ENCODE measurements around the gene TPT1. TPM values are rescaled to one million over a fixed set of nuclear protein-coding genes. Genes with fewer than 3 reads are reported as not detected.

TPT1 gene
- total RNA-seq, 4 donors from 2014 or later, result 4,074 to 4,420 (median 4,249) TPM

DNA sequence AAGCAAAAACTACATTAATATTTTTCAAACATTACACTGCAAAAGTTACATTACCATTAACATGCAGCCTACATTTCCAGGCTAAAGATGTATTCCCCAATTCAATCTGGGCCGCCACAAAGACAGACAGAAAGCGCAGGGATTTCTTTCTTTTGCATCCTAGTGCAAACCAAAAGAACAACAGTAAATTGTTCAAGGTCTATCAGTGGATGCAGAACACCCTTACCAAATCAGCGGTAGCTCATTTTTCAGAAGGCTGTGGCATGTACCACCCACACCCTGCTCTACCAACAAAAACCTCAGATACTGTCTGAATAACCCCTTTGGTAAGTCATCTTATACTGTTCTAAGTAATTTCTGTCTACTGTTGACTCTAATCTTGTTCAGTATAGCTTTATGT is 3.6 kb downstream of the TPT1 start:
- TF ChIP-seq, protein P1, sequence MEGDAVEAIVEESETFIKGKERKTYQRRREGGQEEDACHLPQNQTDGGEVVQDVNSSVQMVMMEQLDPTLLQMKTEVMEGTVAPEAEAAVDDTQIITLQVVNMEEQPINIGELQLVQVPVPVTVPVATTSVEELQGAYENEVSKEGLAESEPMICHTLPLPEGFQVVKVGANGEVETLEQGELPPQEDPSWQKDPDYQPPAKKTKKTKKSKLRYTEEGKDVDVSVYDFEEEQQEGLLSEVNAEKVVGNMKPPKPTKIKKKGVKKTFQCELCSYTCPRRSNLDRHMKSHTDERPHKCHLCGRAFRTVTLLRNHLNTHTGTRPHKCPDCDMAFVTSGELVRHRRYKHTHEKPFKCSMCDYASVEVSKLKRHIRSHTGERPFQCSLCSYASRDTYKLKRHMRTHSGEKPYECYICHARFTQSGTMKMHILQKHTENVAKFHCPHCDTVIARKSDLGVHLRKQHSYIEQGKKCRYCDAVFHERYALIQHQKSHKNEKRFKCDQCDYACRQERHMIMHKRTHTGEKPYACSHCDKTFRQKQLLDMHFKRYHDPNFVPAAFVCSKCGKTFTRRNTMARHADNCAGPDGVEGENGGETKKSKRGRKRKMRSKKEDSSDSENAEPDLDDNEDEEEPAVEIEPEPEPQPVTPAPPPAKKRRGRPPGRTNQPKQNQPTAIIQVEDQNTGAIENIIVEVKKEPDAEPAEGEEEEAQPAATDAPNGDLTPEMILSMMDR (IDR thresholded peaks at IDR 0.05; ENCODE audit: low read depth), result no peak

DNA sequence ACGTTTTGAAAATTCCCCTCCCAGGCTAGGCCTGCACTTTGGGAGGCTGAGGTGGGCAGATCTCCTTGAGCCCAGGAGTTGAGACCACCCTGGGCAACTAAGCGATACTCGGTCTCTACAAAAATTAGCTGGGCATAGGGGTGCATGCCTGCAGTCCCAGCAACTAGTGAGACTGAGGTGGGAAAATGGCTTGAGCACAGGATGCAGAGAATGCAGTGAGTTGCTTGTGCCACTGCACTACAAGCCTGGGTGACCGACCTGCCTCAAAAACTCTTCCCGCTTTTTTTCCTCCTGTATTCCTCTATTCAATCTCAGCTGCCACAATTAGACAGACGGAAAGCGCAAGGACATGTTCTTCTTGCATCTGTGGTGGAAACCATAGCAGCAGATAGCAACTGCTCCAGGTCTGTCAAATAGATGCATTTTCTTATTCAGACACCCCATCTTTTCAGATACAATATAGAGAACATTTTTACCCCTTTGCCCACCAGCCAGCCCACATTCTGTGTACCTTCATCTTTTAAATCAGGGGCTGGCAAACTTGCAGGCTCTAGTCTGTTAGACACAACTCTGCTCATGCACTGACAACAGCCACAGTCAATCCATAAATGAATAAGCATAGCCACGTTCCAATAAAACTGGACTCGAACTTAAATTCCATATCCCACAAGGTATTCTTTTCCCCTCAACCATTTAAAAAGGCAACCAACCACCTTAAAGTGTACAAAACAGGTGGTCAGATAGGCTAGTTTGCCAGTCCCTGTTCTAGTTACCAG is 4.8 kb downstream of the TPT1 start:
- TF ChIP-seq, protein P1 (IDR thresholded peaks at IDR 0.05; ENCODE audit: low read depth), result no peak

DNA sequence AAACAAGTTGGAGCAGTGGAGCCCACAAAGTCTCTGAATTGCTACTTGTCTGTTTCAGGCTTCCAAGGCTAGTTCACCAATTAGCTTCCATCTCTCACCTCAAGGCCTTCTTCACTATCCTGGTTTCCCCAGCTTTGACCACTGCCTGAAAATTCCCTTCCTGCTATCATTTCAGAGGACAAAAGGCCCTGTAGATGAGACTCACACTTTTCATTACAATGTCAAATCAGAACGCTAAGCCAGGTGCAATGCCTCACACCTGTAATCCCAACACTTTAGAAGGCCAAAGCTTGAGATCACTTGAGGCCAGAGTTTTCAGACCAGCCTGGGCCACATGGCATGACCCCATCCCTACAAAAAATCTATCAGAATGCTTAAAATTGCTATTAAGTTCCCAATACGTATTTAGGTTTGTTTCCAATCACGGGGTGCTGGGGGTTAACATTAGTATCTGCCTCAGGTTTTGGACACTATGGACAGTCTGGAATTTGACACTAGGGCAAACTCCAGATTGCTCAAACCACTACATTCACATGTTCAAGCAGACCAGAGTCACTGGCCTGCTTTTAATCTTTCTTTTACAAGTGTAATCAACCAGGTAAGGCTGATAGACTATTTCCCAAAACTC is 5.5 kb downstream of the TPT1 start:
- TF ChIP-seq, protein P1 (IDR thresholded peaks at IDR 0.05; ENCODE audit: low read depth), result no peak

DNA sequence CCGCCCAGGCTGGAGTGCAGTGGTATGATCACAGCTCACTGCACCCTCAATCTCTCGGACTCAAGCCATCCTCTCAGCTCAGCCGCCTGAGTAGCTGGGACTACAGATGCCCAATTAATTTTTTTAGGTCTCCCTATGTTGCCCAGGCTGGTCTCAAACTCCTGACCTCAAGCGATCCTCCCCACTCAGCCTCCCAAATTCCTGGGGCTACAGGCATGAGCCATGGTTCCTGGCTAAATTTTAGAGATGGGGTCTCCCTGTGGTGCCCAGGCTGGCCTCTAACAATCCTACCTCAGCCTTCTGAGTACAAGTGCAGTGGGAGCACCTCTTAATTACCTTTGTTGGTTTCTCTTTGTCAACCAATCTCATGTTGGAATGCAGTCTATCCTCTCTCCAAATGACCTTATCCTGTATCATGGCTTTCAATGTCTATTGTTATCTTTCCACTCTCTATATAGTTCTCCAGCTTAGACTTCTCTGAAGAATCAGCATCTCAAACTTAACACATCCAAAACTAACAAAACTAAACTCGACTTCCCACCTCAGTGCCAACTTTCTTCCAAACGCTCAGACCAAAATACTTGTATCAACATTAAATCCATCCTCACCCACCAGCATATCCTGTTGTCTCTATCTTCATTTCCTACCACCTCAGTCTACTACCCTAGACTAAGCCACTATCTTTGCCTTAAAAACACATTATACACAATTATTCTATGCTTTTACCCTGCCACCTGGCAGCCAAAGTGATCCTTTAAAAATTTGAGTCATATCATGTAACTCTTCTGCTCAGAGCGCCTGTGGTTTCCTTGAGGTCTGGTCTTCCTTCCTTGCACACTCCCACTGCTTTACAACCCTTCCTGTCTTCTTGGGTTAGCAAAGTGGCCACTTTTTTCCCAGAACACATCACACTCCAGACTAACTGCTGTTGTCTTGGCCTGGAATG is 6.7 kb downstream of the TPT1 start:
- TF ChIP-seq, protein P1 (IDR thresholded peaks at IDR 0.05; ENCODE audit: low read depth), result no peak

DNA sequence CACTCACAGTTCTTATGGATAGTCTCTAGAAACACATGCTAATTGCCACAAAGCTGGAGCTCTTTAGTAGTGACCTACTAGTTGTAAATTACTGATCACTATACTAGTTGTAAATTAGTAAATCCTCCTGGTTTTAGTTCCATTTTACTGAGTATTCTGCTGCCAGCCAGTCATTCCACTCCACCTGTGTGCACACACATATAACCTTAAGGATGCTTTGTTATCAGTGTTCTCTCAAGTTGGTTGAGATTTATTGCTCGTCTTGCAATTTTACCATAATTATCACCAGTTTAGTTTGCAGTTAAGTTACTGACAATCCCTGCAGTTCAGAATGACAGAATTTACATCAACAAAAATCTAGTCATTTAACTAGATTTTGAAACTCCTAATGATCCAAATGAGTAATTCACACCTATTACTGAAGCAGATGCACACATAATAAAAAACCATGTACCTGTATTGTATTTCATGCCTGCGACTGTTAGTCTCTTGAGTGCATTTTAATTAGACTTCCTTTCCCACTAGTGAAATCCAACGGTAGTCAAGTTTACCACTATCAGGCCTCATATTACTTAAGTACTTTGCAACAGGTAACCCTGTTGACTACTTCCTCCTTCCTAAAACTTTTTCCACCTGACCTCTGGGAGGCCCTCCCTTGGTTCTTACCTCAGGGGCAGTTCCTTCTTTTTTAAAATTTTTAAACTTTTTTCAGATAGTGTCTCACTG is 7.6 kb downstream of the TPT1 start:
- TF ChIP-seq, protein P1 (IDR thresholded peaks at IDR 0.05; ENCODE audit: low read depth), result no peak

DNA sequence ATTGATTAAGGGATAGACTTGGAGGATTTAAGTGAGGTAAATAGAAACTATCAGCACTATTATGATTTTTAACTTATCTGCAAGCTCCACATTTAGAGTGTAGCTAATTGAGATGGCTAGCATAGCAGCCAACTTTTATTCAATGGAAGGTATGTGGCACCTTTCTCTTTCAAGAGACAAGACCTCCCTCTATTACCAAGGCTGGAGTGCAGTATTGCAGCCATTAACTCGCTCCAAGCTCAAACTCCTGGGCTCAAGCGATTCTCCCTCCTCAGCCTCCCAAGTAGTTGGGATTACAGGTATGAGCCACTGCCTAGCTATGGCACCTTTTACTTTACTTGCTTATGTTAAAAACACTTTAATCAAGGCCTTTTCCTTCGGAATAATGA is 8.2 kb downstream of the TPT1 start:
- TF ChIP-seq, protein P1 (IDR thresholded peaks at IDR 0.05; ENCODE audit: low read depth), result no peak

All from subcutaneous adipose tissue (tissue), 4 donors.